Activated CD8-positive, alpha-beta T cell treated with anti-CD3 and anti-CD28 coated beads for 36 hours (primary cell): Measurements from ENCODE around the gene PCF11. TPM values are rescaled to one million over a fixed set of nuclear protein-coding genes. Genes with fewer than 3 reads are reported as not detected.

Source experiments
- ATAC-seq: fragments of 200-7000 bp; cut with Tn5 transposase; one replicate; pipeline ENCODE4 v1.10.0; 2021; ENCODE audit warnings: mild to moderate bottlenecking, moderate library complexity
- CTCF ChIA-PET: fragments of 350-600 bp; sonication (Branson Sonifier 250); formaldehyde crosslinking; loops from one replicate; lab custom pipeline; 2021; ENCODE audit warnings: antibody characterized with exemption; lab: Charles Lee
- POLR2A ChIA-PET: fragments of 350-600 bp; sonication (Branson Sonifier 250); formaldehyde crosslinking; loops from one replicate; lab custom pipeline; 2021; ENCODE audit warnings: antibody characterized with exemption; lab: Charles Lee
- DNase-seq: peaks from one replicate; pipeline ENCODE4 v3.0.0-alpha.2; 2020
- H3K27ac Mint-ChIP-seq: one replicate; pipeline ENCODE4 v1.8.0; 2021; ENCODE audit warnings: mild to moderate bottlenecking, mixed read lengths
- H3K27me3 Mint-ChIP-seq: one replicate; pipeline ENCODE4 v1.8.0; 2021; ENCODE audit warnings: mixed read lengths
- H3K36me3 Mint-ChIP-seq: one replicate; pipeline ENCODE4 v1.8.0; 2021; ENCODE audit warnings: low read depth, mixed read lengths
- H3K4me1 Mint-ChIP-seq: one replicate; pipeline ENCODE4 v1.8.0; 2021; ENCODE audit warnings: low read depth, mixed read lengths
- H3K4me3 Mint-ChIP-seq: one replicate; pipeline ENCODE4 v1.8.0; 2021; ENCODE audit warnings: mild to moderate bottlenecking, moderate library complexity, mixed read lengths
- H3K9me3 Mint-ChIP-seq: one replicate; pipeline ENCODE4 v1.8.0; 2021; ENCODE audit warnings: mixed read lengths
- intact Hi-C: fragments of 100-400 bp; cut with micrococcal nuclease; formaldehyde crosslinking; loops from one replicate; pipeline ENCODE4 v1.10.0; 2022
- total RNA-seq, 2 experiments: library from RNA; stranded (reverse); gene quantifications; one replicate each; pipeline ENCODE4 v1.2.3, GENCODE V29; 2021
- TF ChIP-seq, protein P1 (sequence below): fragments of 200-600 bp; IDR thresholded peaks from one replicate; pipeline ENCODE4 v1.8.0; 2022; ENCODE audit warnings: antibody characterized with exemption, mild to moderate bottlenecking

The PCF11 gene
- total RNA-seq, 2 experiments from 2014 or later = 53.9 to 55.6 TPM

DNA sequence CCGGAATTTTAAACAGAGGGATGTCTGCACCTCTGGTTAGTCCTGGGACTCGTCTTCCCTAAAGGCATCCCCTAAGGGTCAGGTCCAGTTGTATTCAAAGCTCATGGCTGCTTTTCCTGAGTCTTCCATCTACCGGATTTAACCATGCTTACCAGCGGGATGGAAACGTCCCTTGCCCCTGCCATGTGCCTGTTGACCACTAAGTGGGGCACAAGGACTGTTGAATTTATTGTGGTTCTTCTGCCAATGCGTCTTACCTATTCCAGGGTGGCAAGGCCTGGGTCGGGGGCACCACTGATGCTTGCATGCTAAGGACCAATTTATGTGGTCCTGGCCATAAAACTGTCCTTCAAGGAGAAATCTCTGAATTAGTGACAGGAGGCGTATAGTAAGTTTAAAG, 62.2 kb downstream of the PCF11 start:
- no peaks in the 10 kb centered on the region for H3K27me3 Mint-ChIP-seq
- no peak overlapping the region for H3K4me3 Mint-ChIP-seq
- TF ChIP-seq, protein P1, sequence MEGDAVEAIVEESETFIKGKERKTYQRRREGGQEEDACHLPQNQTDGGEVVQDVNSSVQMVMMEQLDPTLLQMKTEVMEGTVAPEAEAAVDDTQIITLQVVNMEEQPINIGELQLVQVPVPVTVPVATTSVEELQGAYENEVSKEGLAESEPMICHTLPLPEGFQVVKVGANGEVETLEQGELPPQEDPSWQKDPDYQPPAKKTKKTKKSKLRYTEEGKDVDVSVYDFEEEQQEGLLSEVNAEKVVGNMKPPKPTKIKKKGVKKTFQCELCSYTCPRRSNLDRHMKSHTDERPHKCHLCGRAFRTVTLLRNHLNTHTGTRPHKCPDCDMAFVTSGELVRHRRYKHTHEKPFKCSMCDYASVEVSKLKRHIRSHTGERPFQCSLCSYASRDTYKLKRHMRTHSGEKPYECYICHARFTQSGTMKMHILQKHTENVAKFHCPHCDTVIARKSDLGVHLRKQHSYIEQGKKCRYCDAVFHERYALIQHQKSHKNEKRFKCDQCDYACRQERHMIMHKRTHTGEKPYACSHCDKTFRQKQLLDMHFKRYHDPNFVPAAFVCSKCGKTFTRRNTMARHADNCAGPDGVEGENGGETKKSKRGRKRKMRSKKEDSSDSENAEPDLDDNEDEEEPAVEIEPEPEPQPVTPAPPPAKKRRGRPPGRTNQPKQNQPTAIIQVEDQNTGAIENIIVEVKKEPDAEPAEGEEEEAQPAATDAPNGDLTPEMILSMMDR = no peak
- ChIA-PET CTCF (no interaction called here), POLR2A (no interaction called here)
- no peaks in the 10 kb centered on the region for H3K9me3 Mint-ChIP-seq
- H3K36me3 Mint-ChIP-seq = no peaks in the 10 kb centered on the region
- H3K4me1 Mint-ChIP-seq = no peaks in the 10 kb centered on the region
- no peak for ATAC-seq
- no peak overlapping the region for H3K27ac Mint-ChIP-seq
- intact Hi-C loops = no loop called here
- no peak for DNase-seq

DNA sequence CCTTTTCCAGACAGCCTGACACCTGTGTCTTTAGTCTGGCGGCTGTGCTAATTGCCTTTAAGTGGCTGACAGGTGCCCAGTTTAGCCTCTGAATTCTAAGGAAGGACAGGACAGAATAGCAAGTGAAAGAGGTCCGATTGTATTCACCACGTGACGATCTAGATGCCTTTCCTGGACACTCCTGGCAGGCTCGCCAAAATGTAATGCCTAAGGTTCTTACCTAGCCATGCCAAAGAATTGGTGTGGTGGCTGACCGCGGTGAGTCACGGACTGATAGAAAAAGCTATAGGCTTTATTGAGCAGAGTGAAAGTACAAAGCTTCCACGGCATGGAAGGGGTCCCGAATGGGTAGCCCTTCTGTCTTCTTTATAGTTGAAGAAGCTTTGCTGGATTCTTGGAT, 63.3 kb downstream of the PCF11 start:
- Mint-ChIP-seq H3K4me3 (no peak overlapping the region), H3K4me1 (no peaks in the 10 kb centered on the region), H3K27ac (no peak overlapping the region), H3K9me3 (no peaks in the 10 kb centered on the region), H3K36me3 (no peaks in the 10 kb centered on the region), H3K27me3 (no peaks in the 10 kb centered on the region)
- intact Hi-C loops = no loop called here
- DNase-seq (peak; percentile 7), ATAC-seq (no peak)
- CTCF ChIA-PET = interaction anchor here (1.1 kb wide), 1 partner anchor 29 kb away, joined by 4 read pairs; no protein-coding TSS in a partner anchor
- TF ChIP-seq, protein P1 = no peak
- POLR2A ChIA-PET = interaction anchor here (0.8 kb wide), 1 partner anchor 27 kb away, joined by 3 read pairs; the partner anchor contains the start of gene ANKRD42

DNA sequence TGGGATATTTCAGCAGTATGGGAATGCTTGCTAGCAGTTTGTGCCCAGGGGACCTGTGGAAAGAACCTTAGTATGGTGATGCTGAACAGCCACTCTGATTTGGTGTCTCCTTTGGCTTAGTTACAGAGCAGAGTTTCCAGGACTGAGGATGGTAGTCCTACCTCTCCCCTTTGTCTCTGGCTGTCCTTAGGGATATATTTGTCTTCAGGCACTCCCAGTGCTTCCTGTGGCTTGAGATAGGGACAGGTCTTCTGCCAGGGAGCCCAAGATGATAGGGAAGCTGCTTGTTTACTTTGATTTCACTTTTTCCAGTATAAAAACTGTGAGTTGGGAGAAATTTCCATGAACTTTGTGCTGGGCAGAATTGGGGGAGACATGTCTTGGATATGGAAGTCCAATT, 64.8 kb downstream of the PCF11 start:
- DNase-seq (no peak), ATAC-seq (no peak)
- Mint-ChIP-seq H3K4me1 (no peaks in the 10 kb centered on the region), H3K4me3 (no peak overlapping the region), H3K9me3 (no peaks in the 10 kb centered on the region), H3K27me3 (no peaks in the 10 kb centered on the region), H3K27ac (no peak overlapping the region), H3K36me3 (no peaks in the 10 kb centered on the region)
- intact Hi-C loops = no loop called here
- CTCF ChIA-PET = no interaction called here
- POLR2A ChIA-PET = interaction anchor here (0.7 kb wide), 1 partner anchor 359 kb away, joined by 3 read pairs; no protein-coding TSS in a partner anchor
- TF ChIP-seq, protein P1 = no peak

DNA sequence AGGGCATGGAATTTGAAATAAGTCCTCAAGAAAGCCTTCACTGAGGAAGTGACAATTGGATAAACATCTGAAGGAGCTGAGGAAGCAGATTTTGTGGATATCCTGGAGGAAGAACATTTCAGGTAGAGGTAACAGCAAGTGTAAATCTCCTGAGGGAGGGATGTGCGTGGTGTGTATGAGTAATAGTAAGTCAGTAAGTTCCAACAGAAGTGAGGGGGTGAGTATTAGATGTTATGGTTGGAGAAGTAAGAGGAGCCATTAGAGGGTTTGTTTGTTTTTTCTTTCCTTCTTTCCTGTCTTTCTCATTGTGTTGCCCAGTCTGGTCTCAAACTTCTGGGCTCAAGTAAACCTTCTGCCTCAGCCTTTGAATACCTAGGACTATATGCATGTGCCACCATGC, 65.6 kb downstream of the PCF11 start:
- H3K9me3 Mint-ChIP-seq = no peaks in the 10 kb centered on the region
- no peaks in the 10 kb centered on the region for H3K27me3 Mint-ChIP-seq
- ATAC-seq (no peak), DNase-seq (no peak)
- no peak overlapping the region for H3K27ac Mint-ChIP-seq
- TF ChIP-seq, protein P1 = no peak
- no peaks in the 10 kb centered on the region for H3K36me3 Mint-ChIP-seq
- CTCF ChIA-PET = interaction anchor here (2.9 kb wide), 1 partner anchor 27 kb away, joined by 9 read pairs; no protein-coding TSS in a partner anchor
- no peaks in the 10 kb centered on the region for H3K4me1 Mint-ChIP-seq
- intact Hi-C loops = no loop called here
- H3K4me3 Mint-ChIP-seq = no peak overlapping the region
- POLR2A ChIA-PET = no interaction called here

DNA sequence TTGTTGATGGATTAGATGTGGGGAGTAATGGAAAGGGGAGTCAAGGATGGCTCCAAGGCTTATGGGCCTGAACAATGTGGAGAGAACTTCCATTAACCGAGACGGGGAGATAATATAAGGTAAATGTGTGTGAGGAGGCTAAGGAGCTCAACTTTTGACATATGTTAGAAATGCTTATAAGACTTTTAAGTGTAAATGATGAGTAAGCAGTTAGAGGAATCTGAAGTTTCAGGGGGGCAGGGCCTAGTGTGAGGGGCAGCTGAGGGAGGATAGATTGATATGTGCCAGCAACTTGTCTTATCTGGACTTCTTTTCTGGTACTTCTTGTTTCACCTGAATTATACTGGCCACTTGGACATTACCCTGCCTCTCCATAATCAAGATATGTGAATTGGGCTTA, 66.5 kb downstream of the PCF11 start:
- DNase-seq (no peak), ATAC-seq (no peak)
- Mint-ChIP-seq H3K4me1 (no peaks in the 10 kb centered on the region), H3K36me3 (no peaks in the 10 kb centered on the region), H3K27me3 (no peaks in the 10 kb centered on the region), H3K9me3 (no peaks in the 10 kb centered on the region), H3K27ac (no peak overlapping the region), H3K4me3 (no peak overlapping the region)
- CTCF ChIA-PET = interaction anchor here (2.9 kb wide), 1 partner anchor 26 kb away, joined by 9 read pairs; no protein-coding TSS in a partner anchor
- TF ChIP-seq, protein P1 = no peak
- POLR2A ChIA-PET = no interaction called here
- intact Hi-C loops = no loop called here
